GM18505 (cell line): ENCODE measurements around the gene FNBP1.

ENCODE experiments used
- ATAC-seq: cut with Tn5 transposase; IDR thresholded peaks from one replicate; pipeline ENCODE4 v1.9.1; 2021; ENCODE audit not compliant: unreplicated experiment
- POLR2A ChIP-seq: IDR thresholded peaks from 4 replicates; pipeline ENCODE4 v1.6.1; 2011; ENCODE audit warnings: borderline replicate concordance; ENCODE audit not compliant: insufficient read depth, insufficient read length; ENCODE audit errors: extremely low read depth

The FNBP1 gene

DNA sequence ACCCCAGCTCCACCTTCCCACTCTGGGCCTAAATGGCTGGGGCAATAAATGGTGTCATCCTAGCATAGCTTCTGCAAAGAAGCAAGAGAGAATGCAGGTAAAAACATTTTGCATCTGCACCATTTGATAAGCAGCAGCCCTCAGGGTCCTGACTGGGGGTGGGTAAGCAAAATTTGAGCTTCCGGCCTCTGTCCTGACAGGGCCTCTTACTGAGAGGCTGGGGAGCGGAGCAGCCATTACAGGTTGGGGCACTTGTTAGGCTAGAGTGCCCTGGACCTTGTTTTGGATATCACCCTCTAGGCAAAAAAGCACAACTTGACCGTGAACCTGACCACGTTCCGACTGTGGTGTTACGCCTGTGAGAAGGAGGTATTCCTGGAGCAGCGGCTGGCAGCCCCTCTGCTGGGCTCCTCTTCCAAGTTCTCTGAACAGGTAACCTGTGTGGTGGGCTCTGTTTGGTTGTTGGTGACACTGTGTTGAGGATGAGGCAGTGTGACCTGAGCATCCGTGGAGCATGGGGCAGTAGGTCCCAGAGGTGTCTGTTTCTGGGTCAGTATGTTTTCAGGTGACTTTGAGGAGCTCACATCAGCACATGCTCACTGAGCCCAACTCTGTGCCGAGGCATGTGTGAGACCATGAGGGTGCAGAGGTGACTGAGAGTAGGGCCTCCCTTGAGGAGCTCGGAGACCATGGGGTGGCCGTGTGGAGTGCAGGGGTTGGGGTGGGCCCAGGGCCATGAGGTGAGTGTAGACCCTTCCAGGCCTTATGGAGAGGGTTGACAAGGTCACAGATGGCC is 184.6 kb downstream of the FNBP1 start:
- no peak for ATAC-seq
- TF ChIP-seq POLR2A = no peak

DNA sequence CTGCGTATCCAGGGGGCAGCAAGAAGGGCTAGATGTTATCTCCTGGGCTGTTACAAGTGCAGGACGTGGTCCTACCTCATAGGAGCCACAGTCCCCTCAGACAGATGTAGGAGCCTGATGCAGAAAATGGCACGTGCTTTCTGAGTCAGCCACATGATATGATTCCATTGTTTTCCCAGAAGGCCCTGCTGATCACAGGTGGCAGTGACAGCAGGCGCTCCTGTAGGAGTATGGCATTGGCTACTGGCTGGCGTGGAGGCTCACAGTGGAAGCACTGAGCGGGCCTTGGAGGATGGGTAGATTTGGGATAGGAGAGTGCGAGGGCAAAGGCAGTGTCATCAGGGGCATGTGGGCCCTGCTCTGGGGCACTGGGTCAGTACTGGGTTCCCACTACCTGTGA is 185.8 kb downstream of the FNBP1 start:
- no peak for TF ChIP-seq POLR2A
- no peak for ATAC-seq

- no peak for ATAC-seq
- TF ChIP-seq POLR2A = no peak
Observed at GRCh38 chr9:129854588-129855110, 188.3 kb downstream of the FNBP1 start.

GRCh38 chr9:129853614-129854013 is 189.4 kb downstream of the FNBP1 start:
- no peak for TF ChIP-seq POLR2A
- no peak for ATAC-seq

DNA sequence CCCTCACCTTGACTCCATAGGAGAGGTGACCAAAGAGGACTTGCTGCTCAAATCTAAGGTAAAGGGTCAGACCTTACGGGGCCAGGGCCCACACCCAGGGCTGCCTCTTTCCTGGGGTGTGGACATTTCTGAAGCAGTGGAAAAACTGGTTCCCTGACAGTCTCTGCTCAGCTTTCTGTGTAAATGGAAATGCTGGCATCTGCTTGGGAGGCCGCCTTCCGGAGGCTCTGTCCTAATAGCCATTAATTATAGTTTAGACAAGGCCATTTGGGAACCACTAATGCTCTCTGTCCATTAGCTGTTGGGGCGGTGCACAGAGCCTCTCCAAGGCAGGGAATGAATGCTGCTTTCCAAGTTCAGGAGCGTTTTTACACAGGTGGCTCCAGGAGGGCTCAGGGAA is 190.4 kb downstream of the FNBP1 start:
- no peak for ATAC-seq
- no peak for TF ChIP-seq POLR2A

DNA sequence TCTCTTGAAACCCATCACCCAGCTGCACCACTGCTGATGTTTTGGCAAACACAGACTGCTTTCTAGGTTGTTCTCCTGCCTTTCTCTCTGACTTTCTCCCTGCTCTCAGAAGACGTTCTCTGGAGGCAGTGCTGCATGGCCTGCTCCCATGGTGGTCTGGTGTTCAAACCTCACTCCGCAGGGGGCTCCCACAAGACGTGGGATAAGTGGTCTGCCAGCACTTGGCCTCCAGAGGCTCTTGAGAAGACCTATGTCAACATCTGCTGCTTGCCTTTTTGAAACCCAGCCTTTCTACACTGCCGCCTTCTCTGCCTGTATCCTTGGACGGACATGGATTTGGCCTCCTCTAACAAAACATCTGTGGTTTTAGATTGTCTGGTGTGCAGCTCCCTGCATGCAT is 191.2 kb downstream of the FNBP1 start:
- no peak for ATAC-seq
- no peak for TF ChIP-seq POLR2A

DNA sequence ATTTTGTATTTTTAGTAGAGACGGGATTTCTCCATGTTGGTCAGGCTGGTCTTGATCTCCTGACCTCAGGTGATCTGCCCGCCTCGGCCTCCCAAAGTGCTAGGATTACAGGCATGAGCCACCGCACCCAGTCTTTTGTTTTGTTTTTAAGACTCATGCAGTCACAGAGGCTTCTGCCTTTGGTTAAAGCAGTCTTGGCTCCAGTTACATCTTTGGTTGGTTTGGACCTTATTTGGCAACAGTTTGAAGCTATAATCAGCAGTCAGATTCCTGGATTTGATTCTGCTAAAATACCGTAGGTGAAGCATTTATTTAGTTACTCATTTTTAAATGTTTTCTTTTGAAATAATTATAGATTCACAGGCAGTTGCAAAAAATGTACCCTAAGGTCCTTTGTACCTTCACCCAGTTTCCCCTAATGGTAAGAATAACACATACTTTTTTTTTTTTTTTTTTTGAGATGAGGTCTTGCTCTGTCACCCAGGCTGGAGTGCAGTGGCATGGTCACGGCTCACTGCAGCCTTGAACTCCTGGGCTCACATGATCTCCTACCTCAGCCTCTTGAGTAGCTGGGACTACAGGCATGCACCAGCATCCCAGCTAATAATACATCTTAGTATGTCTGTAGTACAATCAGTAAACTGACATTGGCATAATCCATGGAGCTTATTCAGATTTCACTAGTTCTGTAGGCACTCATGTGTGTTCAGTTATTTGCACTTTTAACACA is 192.0 kb downstream of the FNBP1 start:
- ATAC-seq = no peak
- TF ChIP-seq POLR2A = no peak

DNA sequence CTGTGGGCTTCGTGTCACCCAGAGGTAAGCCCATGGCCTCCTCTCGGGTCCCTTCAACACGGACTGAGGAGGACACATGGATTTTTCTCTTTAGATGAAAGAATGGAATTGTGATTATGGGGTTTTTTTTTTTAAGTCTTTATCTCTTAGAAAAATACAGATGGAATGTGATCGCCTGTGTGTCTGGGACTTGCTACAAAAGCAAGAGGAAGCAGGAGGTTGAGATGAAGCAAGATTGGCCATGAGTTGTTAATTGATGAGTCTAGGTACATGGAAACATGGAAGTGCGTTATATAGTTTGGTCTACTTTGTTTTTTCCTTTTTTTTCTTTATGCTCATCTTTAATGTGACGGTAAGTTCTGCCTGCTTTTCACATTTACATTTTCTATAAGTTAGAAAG is 193.1 kb downstream of the FNBP1 start:
- ATAC-seq = no peak
- TF ChIP-seq POLR2A = no peak

DNA sequence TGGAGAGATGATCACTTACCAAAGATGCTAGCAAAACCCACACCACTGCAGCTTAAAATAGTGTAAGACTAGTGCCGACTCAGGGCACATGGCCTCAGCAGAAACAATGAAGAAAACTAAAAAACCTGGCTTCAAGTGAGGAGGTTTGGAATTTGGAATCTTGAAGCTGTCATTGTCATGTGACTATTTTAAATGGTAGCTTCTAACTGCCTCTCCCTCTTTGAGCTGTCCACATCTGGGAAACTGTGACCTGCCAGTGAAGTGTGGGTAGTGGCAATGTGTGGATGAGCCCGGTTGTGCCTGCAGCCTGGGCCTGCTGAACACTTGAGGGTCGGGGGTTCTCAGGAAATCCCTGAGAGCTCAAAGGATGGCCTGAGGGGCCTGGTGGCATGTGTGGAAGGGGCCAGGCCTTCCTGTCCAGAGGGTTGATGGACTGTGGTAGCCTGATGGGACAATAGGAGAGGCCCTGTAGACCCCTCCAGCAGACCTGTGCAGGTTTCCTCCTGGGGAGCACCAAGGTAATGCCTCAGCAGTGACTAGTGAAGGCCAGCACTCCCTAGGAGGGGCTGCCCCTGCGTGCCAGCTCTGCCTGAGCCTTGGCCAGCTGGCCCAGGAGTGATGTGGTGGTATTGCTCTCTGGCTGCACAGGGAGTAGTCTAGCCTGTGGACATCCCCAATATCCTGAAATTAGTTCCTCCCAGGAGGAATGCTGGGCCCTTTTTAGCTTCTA is 194.1 kb downstream of the FNBP1 start:
- no peak for ATAC-seq
- TF ChIP-seq POLR2A = no peak

DNA sequence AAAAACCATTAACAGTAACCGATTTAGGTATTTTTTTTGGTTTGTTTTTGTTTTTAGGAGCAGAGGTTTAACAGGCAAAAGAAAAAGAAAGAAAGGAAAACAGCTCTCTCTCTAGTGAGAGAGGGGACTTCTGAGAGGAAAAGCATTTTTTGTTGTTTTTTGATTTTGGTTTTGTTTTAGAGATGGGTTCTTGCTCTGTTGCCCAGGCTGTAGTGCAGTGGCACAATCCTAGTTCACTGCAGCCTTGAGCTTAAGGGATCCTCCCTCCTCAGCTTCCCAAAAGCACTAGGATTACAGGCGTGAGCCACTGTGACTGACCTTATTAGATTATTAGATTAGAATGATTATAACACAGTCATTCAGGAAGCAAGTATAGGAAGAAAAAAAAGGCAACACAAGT is 197.6 kb downstream of the FNBP1 start:
- no peak for TF ChIP-seq POLR2A
- ATAC-seq = no peak

- no peak for ATAC-seq
- TF ChIP-seq POLR2A = no peak
Observed at GRCh38 chr9:129841071-129841470, 201.9 kb downstream of the FNBP1 start.

DNA sequence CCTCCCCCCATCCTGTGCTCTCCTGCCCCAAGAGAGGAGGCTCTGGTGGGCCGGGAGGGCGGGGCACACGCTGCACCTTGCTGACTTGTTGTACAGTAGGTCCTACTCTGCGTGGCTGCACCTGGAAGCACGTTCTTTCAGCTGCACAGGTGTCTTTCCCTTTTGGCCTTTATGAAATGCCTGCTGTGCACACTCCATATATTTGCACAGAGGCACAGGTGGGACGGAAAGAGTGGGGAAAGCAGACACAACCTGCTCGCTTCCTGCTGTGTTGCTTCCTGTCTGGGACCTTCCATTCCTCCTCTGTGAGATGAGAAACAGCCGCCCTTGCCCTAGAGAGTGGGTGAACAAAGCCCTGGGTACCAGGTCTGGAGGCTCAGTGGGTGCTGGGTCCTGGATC is 203.0 kb downstream of the FNBP1 start:
- TF ChIP-seq POLR2A = no peak

DNA sequence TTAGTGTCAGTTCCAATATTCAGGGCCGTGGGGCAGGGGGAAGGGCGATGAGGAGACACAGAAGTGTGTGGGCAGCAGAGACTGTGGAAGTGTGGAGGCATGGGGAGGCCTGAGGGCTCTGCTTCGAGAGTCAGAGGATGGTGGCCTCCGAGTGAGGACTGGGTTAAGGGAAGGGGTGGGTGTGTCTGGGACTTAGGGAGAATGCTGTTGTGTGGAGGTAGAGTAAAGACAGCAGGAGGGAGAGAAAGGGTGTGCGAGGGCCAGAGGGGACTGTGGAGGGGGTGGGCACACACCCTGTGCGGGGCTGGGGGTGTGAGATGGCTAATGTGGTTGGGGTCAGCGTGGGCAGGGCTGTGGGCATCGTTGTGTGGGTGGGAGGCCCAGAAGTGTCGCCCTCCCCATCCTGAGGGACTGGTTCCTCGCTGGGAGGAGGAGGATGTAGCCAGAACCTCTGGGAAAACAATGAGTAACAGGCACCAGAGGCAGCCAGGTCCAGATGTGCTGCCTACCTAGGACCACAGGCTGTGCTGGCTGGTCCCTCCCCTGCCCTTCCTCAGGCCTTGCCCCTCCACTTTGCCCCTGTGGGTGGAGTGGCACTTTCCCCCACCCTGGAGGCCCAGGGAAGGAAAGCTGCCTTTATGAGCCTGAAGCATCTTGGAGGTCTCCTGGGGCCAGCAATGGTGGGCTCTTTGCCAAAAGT is 203.5 kb downstream of the FNBP1 start:
- ATAC-seq = no peak
- TF ChIP-seq POLR2A = no peak

More for the DNA sequence above, 203.0 kb downstream of the FNBP1 start:
- ATAC-seq = no peak
